Activated naive CD4-positive, alpha-beta T cell treated with anti-CD3 and anti-CD28 coated beads, Interleukin-2, amount 10 ng/mL, durations not matched to agents 7 days and 5 days (primary cell): Measurements from ENCODE around the gene PACS2.

Experiments used
- CTCF ChIA-PET: fragments of 350-600 bp; sonication (Branson Sonifier 250); formaldehyde crosslinking; loops from one replicate; lab custom pipeline; 2021; ENCODE audit warnings: antibody characterized with exemption; lab: Charles Lee
- DNase-seq: peaks from one replicate; pipeline ENCODE4 v3.0.0-alpha.2; 2020
- H3K27ac Mint-ChIP-seq: one replicate; pipeline ENCODE4 v1.8.0; 2021; ENCODE audit warnings: mild to moderate bottlenecking, moderate library complexity, mixed read lengths
- H3K27me3 Mint-ChIP-seq: one replicate; pipeline ENCODE4 v1.8.0; 2021; ENCODE audit warnings: mild to moderate bottlenecking, mixed read lengths
- H3K36me3 Mint-ChIP-seq: one replicate; pipeline ENCODE4 v1.8.0; 2021; ENCODE audit warnings: mixed read lengths
- H3K4me1 Mint-ChIP-seq: one replicate; pipeline ENCODE4 v1.8.0; 2021; ENCODE audit warnings: mixed read lengths
- H3K4me3 Mint-ChIP-seq: one replicate; pipeline ENCODE4 v1.8.0; 2021; ENCODE audit warnings: mild to moderate bottlenecking, moderate library complexity, mixed read lengths
- H3K9me3 Mint-ChIP-seq: one replicate; pipeline ENCODE4 v1.8.0; 2021; ENCODE audit warnings: mixed read lengths

PACS2 gene

DNA sequence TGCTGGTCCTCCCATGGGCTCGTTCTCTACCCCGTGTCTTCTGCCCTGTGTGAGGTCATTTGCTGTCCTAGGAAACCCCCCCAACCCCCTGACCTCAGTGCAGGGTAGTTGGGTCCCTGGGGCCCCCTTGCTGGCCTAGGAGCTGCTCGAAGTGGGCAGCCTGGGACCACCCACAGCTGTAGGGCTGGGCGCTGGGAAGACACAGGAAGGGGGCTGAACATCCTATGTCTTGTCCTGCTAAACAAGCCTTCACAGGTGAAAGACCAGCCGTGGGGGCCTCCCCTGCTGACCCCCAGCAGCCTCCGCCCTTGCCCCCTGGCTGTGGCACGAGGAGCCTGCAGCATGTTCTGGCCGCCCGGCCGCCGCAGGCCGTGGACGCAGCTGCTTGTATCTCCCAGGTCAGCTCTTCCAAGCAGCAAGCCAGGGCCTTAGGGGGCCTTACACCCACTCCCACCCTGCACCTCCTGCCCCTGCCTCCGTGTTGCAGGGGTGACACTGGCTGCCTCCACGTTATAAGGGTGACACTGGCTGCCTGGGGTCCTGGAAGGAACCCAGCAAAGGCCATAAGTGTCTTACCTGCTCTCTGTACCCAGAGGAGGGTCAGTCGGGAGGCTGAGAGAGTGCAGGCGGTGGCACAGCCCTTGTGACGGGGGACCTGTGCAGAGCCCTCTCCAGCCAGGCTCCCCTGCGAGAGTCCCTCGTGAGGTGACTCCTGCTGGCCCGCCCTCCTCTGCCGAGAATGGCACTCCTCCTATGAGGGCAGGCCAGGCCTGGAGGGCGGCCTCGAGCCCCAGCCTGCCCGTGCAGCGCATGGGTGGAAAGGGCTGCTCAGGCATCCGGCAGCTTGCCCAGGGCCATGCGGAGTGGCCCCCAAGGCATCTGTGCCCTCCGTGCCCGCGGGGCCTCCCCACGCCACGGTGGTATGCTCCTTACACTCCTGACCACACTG is 72.3 kb downstream of the PACS2 start:
- no peaks in the 10 kb centered on the region for H3K36me3 Mint-ChIP-seq
- H3K9me3 Mint-ChIP-seq, result no peaks in the 10 kb centered on the region
- peaks cover 15% of the 10 kb centered on the region for H3K4me1 Mint-ChIP-seq
- H3K4me3 Mint-ChIP-seq, result no peak overlapping the region
- CTCF ChIA-PET, result no interaction called here
- H3K27me3 Mint-ChIP-seq, result no peaks in the 10 kb centered on the region
- no peak overlapping the region for H3K27ac Mint-ChIP-seq
- DNase-seq, result no peak

- no peak overlapping the region for H3K4me3 Mint-ChIP-seq
- H3K36me3 Mint-ChIP-seq, result no peaks in the 10 kb centered on the region
- no peaks in the 10 kb centered on the region for H3K9me3 Mint-ChIP-seq
- no peak overlapping the region for H3K27ac Mint-ChIP-seq
- CTCF ChIA-PET, result no interaction called here
- DNase-seq, result no peak
- H3K27me3 Mint-ChIP-seq, result no peaks in the 10 kb centered on the region
- peaks cover 15% of the 10 kb centered on the region for H3K4me1 Mint-ChIP-seq
Measured at GRCh38 chr14:105387530-105387922, 73.0 kb downstream of the PACS2 start.

DNA sequence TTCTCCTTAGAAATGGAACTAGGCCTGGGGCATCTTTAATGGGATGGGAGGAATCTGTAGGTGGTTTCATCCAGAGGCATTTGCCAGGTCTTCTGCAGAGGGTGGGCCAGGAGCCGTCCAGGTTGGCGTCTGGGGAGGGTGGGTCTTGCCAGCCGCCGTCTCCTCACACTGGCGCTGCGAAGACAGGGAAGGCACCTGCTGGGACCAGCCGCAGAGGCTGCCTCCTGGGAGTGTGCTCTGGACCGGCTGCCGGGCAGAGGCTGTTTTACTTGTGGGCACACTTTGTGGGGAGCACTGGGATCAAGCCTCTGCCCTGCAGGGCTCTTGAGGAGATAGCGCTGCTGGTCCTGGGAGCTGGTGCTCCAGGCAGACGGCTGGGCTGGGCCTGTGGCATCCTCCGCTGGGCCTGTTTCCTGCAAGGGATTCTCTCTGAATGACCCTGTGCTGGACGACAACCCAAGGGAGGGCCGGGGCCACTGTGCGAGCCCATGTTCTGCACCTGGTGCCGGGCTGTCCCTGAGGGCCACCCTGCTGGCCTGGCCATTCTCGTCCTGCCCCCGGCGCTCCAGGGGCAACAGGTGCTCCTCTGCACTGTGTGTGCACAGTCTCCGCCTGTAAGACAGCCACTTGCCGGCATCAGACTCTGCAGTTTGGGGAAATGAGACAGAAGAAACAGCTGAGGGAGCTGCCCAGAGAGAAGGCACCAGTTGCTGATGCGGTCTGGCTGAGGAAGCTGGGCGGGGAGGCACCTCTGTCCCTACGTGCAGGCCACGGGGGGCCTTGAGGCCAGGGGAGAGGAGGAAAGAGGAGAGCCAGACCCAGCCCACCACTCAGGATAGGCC is 73.8 kb downstream of the PACS2 start:
- H3K27ac Mint-ChIP-seq, result no peak overlapping the region
- CTCF ChIA-PET, result interaction anchor here (1.0 kb wide), 1 partner anchor 17 kb away, joined by 3 read pairs; no protein-coding TSS in a partner anchor
- no peak overlapping the region for H3K4me3 Mint-ChIP-seq
- H3K27me3 Mint-ChIP-seq, result no peaks in the 10 kb centered on the region
- H3K4me1 Mint-ChIP-seq, result peaks cover 15% of the 10 kb centered on the region
- H3K9me3 Mint-ChIP-seq, result no peaks in the 10 kb centered on the region
- no peak for DNase-seq
- peaks cover 2% of the 10 kb centered on the region for H3K36me3 Mint-ChIP-seq

- CTCF ChIA-PET, result interaction anchor here (1.0 to 1.5 kb wide), 2 partner anchors 18 to 101 kb away, joined by 3 to 6 read pairs; no protein-coding TSS in a partner anchor
Measured at GRCh38 chr14:105388976-105389375, 74.4 kb downstream of the PACS2 start.

DNA sequence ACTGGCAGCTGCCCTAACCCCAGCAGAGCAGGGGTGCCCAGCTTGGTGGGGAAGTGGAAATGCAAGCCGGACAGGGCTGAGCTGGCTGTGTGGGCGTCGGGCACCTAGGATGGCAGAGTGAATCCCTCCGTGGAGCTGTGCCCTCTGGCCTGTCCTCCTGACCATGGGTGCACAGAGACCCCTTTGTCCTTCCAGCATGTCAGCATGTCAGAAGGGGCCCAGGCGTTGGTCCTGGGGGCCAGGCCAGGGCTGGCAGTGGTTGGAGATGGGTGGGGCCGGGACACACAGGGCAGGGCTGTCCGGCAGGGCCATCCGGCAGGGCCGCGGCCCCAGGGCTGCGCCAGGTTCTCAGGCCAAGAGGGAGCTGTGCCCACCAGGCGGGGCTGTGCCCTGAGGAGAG is 75.0 kb downstream of the PACS2 start:
- no peaks in the 10 kb centered on the region for H3K9me3 Mint-ChIP-seq

More at GRCh38 chr14:105388976-105389375, 74.4 kb downstream of the PACS2 start:
- no peak for DNase-seq
- H3K4me1 Mint-ChIP-seq, result peaks cover 15% of the 10 kb centered on the region
- no peaks in the 10 kb centered on the region for H3K9me3 Mint-ChIP-seq
- H3K4me3 Mint-ChIP-seq, result no peak overlapping the region
- peaks cover 2% of the 10 kb centered on the region for H3K36me3 Mint-ChIP-seq
- no peak overlapping the region for H3K27ac Mint-ChIP-seq
- no peaks in the 10 kb centered on the region for H3K27me3 Mint-ChIP-seq

GRCh38 chr14:105389976-105390848 is 75.7 kb downstream of the PACS2 start:
- Mint-ChIP-seq H3K27me3 (no peaks in the 10 kb centered on the region), H3K4me3 (no peak overlapping the region), H3K4me1 (peaks cover 15% of the 10 kb centered on the region), H3K9me3 (no peaks in the 10 kb centered on the region), H3K36me3 (peaks cover 2% of the 10 kb centered on the region), H3K27ac (peak overlapping the region; percentile 11)
- CTCF ChIA-PET, result interaction anchor here (1.2 to 2.0 kb wide), 3 partner anchors 14 to 100 kb away, joined by 3 to 6 read pairs (median 4); no protein-coding TSS in a partner anchor
- peak; percentile 49 for DNase-seq

More for the DNA sequence above, 75.0 kb downstream of the PACS2 start:
- no peak overlapping the region for H3K27ac Mint-ChIP-seq
- peaks cover 2% of the 10 kb centered on the region for H3K36me3 Mint-ChIP-seq
- DNase-seq, result no peak
- H3K27me3 Mint-ChIP-seq, result no peaks in the 10 kb centered on the region
- peaks cover 15% of the 10 kb centered on the region for H3K4me1 Mint-ChIP-seq
- no peak overlapping the region for H3K4me3 Mint-ChIP-seq
- CTCF ChIA-PET, result interaction anchor here (1.0 to 2.0 kb wide), 3 partner anchors 14 to 101 kb away, joined by 3 to 6 read pairs (median 4); no protein-coding TSS in a partner anchor

DNA sequence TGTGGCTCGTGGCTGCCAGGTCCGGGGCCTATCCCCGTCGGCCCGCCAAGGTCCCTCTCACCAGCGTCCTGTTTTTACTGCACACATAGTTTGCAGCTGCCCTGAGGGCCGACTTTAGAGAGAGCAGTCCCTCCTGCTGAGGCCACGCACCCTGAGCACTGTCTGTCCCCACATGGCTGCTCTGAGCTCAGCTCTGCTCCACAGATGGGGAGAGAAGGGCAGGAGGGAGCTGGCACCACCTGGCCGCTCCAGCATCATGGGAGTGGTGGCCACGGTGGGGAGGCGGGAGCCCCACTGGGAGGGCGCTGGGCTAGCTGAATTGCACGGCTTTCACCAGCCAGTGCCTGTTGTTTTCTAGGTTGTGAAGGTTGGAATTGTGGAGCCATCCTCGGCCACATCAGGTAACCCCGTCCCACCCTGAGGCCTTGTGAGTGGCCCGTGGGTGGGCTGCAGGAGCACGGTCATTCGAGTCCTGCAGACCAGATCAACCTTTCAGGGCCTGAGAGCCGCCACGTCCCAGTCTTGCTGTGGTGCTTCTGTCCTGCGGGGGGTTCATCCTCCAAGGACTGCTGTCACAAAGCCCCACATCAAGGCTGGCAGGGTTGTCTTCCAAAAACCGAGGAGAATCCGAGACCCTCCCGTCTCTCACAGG is 76.4 kb downstream of the PACS2 start:
- Mint-ChIP-seq H3K27me3 (no peaks in the 10 kb centered on the region), H3K27ac (no peak overlapping the region), H3K4me1 (peaks cover 15% of the 10 kb centered on the region), H3K9me3 (no peaks in the 10 kb centered on the region), H3K36me3 (peaks cover 2% of the 10 kb centered on the region), H3K4me3 (no peak overlapping the region)
- CTCF ChIA-PET, result interaction anchor here (1.2 to 2.0 kb wide), 2 partner anchors 13 to 21 kb away, joined by 3 to 4 read pairs; no protein-coding TSS in a partner anchor
- DNase-seq, result no peak

- Mint-ChIP-seq H3K36me3 (peaks cover 2% of the 10 kb centered on the region), H3K9me3 (no peaks in the 10 kb centered on the region), H3K4me3 (no peak overlapping the region), H3K27ac (no peak overlapping the region), H3K27me3 (no peaks in the 10 kb centered on the region), H3K4me1 (peaks cover 15% of the 10 kb centered on the region)
- no peak for DNase-seq
- CTCF ChIA-PET, result interaction anchor here (0.5 kb wide), 1 partner anchor 595 kb away, joined by 3 read pairs; no protein-coding TSS in a partner anchor
Measured at GRCh38 chr14:105391541-105391940, 77.0 kb downstream of the PACS2 start.

DNA sequence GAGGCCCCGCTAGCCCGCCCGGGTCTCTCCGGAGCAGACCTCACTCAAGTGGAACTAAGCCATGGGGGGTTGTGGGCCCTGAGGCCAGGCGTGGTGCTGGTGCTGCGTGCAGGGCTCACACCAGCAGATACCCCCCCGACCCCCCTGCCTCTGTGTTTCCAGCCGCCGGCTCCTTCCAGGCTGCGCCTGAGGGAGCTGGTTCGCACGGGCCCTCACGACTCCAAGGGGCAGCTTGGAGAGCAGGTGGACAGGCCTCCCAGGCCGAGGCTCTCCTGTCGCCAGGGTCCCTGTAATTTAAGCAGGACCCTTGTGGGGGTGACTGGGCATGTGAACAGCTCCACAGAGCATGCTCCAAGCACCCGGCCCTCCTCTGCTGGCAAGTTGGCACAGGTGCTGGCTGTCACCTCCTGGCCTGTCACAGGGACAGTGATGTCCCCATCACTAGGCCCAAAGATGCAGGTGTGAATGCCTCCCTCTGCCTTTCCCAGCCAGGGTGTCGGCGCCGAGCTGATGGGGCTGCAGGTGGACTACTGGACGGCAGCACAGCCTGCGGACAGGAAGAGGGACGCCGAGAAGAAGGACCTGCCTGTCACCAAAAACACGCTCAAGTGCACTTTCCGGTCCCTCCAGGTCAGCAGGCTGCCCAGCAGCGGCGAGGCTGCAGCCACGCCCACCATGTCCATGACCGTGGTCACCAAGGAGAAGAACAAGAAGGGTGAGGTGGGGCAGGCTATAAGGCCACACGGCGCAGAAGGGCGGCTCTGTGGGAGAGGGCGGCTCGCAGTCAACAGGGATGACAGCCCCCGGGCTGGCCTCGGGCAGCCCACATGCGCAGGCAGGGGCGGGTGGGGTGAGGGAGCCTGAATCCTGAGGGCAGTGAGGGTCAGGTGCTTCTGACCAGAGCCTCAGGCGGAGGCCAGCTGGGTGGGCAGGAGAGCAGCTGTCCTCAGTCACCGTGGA is 77.9 kb downstream of the PACS2 start:
- CTCF ChIA-PET, result interaction anchor here (0.5 kb wide), 1 partner anchor 594 kb away, joined by 3 read pairs; no protein-coding TSS in a partner anchor
- H3K4me3 Mint-ChIP-seq, result no peak overlapping the region
- DNase-seq, result no peak
- H3K27me3 Mint-ChIP-seq, result no peaks in the 10 kb centered on the region
- H3K4me1 Mint-ChIP-seq, result peaks cover 18% of the 10 kb centered on the region
- no peak overlapping the region for H3K27ac Mint-ChIP-seq
- H3K36me3 Mint-ChIP-seq, result peaks cover 2% of the 10 kb centered on the region
- H3K9me3 Mint-ChIP-seq, result no peaks in the 10 kb centered on the region

- no peaks in the 10 kb centered on the region for H3K9me3 Mint-ChIP-seq
- H3K4me1 Mint-ChIP-seq, result peaks cover 23% of the 10 kb centered on the region
- H3K27me3 Mint-ChIP-seq, result no peaks in the 10 kb centered on the region
- peaks cover 3% of the 10 kb centered on the region for H3K36me3 Mint-ChIP-seq
- no peak for DNase-seq
- H3K27ac Mint-ChIP-seq, result no peak overlapping the region
- H3K4me3 Mint-ChIP-seq, result no peak overlapping the region
- CTCF ChIA-PET, result no interaction called here
Measured at GRCh38 chr14:105393151-105393550, 78.6 kb downstream of the PACS2 start.

- no peaks in the 10 kb centered on the region for H3K9me3 Mint-ChIP-seq
- no peak overlapping the region for H3K4me3 Mint-ChIP-seq
- peaks cover 30% of the 10 kb centered on the region for H3K4me1 Mint-ChIP-seq
- no peaks in the 10 kb centered on the region for H3K27me3 Mint-ChIP-seq
- no peak for DNase-seq
- peaks cover 12% of the 10 kb centered on the region for H3K36me3 Mint-ChIP-seq
- CTCF ChIA-PET, result no interaction called here
- H3K27ac Mint-ChIP-seq, result no peak overlapping the region
Measured at GRCh38 chr14:105394714-105395537, 80.4 kb downstream of the PACS2 start.
